GM19193 (cell line): ENCODE results near the gene FAR1.

ENCODE experiments used
- POLR2A ChIP-seq: IDR thresholded peaks from 4 replicates; pipeline ENCODE4 v1.6.1; 2011; ENCODE audit not compliant: insufficient read depth, insufficient read length; ENCODE audit errors: extremely low read depth

FAR1 gene

DNA sequence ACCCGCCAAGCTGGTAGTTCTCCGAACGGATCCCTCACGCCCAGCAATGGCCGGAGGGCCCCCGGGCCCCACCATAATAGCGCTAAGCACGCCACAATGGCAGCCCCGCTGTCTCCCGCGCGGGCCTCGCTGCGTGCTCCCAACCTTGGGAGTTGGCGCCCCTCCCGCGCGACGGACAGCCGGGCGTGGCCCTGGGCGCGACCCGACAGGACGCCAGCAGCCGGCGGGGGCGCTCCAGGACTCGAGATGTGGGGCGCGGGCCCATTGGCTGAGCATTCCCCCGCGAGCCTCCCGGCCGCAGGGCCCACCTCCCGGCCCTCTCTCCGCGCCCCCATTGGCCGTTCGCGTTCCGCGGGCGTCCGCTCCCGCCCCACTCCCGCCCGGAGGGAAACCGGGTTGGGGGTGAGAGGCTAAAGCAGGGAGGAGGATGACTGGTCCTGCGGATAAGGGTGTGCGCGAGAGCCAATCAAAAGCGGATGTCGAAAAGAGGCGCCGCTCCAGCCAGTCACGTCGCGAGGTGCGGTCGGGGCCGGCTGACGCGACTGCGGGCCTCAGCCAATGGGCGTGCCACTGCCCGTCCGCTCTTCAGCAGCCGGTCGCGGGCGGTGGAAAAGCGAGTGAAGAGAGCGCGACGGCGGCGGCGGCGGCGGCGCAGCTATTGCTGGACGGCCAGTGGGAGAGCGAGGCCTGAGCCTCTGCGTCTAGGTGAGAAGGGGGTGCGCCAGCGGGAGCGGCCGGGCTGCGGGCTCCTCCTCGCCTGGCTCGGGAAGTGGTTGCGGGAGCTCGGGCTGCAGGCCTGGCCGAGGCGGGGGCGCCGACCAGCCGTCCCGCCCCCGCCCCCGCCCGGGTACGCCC lies at the start of gene FAR1:
Gene FAR1 (plus strand): TSS at position 567 of the 855 bp plus-strand sequence. CDS start 26,098 bp downstream, outside the sequence.
- TF ChIP-seq POLR2A = peak; percentile 53

GRCh38 chr11:13620063-13620462 lies 48.4 kb upstream of the FAR1 start:
- no peak for TF ChIP-seq POLR2A

DNA sequence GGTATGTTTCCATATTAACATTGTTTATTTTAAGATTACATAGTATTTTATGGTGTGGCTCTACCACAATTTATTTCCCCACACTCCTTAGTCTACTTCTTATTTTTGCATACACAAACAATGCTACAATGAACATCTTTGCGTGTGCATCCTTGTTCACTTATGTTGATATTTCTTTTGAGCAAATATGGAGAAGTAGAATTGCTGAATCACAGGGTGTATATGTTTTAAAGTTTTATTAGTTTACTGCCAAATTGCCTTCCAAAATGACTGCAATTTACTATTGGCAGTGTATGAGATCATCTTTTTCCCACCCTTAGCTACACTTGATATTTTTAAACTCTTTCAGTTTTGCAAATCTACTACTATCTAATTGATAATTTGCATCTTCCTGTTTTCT lies 38.7 kb upstream of the FAR1 start:
- no peak for TF ChIP-seq POLR2A

DNA sequence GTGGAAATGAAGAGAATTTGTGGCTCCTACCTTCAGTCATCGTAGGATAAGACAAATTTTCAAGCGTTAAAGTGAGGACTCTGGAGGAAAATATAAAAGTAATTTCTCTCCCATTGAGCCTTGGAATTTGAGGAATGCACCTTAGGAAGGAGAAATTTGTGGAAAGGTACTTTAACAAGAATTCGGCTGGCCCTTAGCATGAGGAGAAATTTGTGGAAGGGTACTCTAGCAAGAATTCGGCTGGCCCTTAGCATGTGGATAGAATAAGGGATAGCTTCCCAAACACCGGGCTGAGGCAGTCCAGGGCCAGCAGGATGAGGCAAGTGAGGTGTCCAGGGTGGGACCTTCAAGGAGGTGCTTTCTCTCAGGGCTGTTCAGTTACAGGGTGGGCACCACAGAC lies 33.2 kb upstream of the FAR1 start:
- TF ChIP-seq POLR2A = no peak

GRCh38 chr11:13635804-13636203 lies 32.7 kb upstream of the FAR1 start:
- TF ChIP-seq POLR2A = no peak

- TF ChIP-seq POLR2A = no peak
These were observed 31.1 kb upstream of the FAR1 start for GRCh38 chr11:13637125-13638069.

DNA sequence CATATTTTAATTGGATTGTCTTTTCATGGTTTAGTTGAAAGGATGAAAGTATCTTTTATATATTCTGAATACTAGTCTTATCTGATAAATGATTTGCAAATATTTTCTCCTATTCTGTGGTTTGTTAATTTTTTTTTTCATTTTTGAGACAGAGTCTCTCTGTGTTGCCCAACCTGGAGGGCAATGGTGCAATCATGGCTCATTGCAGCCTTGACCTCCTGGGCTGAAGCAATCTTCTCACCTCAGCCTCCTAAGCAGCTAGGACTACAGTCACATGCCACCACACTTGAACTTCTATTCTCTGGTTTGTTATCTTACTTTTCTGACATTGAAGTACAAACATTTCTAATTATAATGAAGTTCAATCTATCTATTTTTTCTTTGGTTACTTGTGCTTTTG lies 30.0 kb upstream of the FAR1 start:
- TF ChIP-seq POLR2A = no peak

DNA sequence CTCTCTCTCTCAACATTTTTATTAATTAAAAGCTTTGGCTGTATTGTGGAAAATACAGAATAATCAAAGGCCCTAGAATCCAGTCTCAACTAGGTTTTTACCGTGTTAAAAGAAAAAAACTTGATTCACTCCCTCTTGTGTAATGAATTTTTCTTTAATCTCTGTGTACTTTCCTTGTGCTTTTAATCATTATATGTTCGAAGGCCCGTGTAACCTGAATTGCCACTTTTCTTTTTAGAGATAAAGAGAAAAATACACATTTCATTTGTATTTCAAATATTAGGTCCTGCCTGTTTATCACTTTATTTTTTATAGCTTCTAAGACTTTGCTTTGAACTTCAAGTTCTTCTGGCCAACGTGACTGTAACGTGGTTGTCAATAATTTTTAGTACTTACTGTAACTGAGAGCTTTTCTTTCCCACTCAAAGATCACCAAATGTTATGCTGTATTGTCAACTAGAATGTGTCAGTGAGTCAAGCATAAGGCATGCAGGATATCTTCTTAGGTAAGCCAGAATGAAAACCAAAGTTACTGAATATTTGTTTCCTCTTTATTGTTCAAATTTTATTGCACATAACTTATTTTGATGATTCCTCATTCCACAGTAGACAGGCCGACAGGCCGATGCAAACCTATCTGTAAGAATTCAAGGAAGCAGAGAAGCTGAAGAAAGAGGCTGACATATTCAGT lies 23.3 kb upstream of the FAR1 start:
- TF ChIP-seq POLR2A = no peak

GRCh38 chr11:13647391-13647790 lies 21.1 kb upstream of the FAR1 start:
- no peak for TF ChIP-seq POLR2A

GRCh38 chr11:13649619-13650018 lies 18.8 kb upstream of the FAR1 start:
- no peak for TF ChIP-seq POLR2A

DNA sequence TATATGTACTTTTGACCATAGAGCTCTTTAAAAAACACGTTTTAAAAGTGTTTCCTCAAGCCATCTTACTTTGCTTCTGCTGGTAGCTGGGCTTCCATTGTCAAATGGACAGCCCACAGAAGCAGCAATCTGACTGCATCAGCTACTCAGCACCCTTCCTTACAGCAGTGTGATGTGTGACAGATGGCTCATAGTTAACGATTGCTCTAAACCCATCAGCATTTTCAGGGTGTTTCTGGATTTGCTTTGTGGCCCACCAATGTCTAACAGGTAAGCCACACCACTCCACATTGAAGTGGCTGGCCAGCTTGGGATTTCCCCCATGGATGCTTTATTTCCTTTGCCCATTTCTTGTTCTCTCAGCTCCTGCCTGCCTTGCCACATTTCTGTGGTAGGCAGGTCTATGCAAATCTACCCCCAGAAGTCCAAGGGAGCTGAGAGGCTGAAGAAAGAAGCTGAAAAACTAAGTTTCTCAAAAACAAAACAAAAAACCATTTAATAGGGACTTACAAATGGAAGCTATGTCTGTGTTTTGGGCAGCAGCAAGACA lies 7.3 kb upstream of the FAR1 start:
- TF ChIP-seq POLR2A = no peak

GRCh38 chr11:13663631-13664071 lies 4.8 kb upstream of the FAR1 start:
- TF ChIP-seq POLR2A = no peak

- no peak for TF ChIP-seq POLR2A
These were observed 4.1 kb upstream of the FAR1 start for GRCh38 chr11:13664351-13664750.

GRCh38 chr11:13666708-13667107 lies 1.8 kb upstream of the FAR1 start:
- no peak for TF ChIP-seq POLR2A

DNA sequence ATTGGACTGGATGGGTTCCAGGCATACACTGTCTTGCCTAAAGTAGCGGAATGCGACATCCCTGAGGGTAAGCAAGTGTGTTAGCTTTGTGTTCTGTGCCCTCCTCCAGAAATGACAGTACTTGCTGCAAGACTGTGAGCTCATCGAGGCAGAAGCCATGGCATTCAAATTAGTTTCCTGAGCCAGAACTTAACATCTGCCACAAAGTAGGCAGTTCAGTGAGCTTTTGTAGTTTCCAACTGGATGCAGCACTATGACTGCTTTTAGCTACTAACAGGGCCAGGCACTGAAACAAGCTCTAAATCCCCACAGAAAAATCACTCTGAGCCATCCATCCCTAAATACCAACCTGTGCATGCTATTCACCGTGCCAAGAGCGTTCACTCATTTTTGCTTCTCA lies 1.2 kb upstream of the FAR1 start:
- TF ChIP-seq POLR2A = no peak
